PC-9 (cell line): ENCODE data around the gene NMRAL1. TPM values are rescaled to one million over a fixed set of nuclear protein-coding genes. Genes with fewer than 3 reads are reported as not detected.

Source experiments
- BruUV-seq: library from RNA; stranded (reverse); fragments of 400-500 nt; replicated peaks from 2 replicates; lab custom pipeline; 2021; lab: Mats Ljungman, UMichigan
- CTCF ChIA-PET: fragments of 300-600 bp; sonication (Branson Sonifier 250); formaldehyde crosslinking; loops from one replicate; lab custom pipeline; 2022; ENCODE audit warnings: antibody characterized with exemption; lab: Charles Lee
- POLR2A ChIA-PET: fragments of 300-600 bp; sonication (Branson Sonifier 250); formaldehyde crosslinking; loops from one replicate; lab custom pipeline; 2022; ENCODE audit warnings: antibody characterized with exemption; ENCODE audit not compliant: unreplicated experiment; lab: Charles Lee
- DNase-seq, 2 experiments: peaks; one replicate each; pipeline versions ENCODE4 v3.0.0 to v3.0.0-alpha.2; 2015 to 2022; ENCODE audit warnings: mixed read lengths in 1 of 2
- H2AFZ ChIP-seq: fragments of 200-600 bp; sonication (generic); 2 replicates; pipeline ENCODE4 v1.8.1; 2017; ENCODE audit warnings: antibody characterized with exemption
- H3F3A ChIP-seq: fragments of 200-600 bp; sonication (generic); 2 replicates; pipeline ENCODE4 v1.8.1; 2017; ENCODE audit warnings: antibody characterized with exemption, mild to moderate bottlenecking, low read depth; ENCODE audit not compliant: insufficient read depth
- H3K27ac ChIP-seq: fragments of 200-600 bp; sonication (generic); 2 replicates; pipeline ENCODE4 v1.6.1; 2016; ENCODE audit warnings: mixed run types
- H3K27me3 ChIP-seq: fragments of 200-600 bp; sonication (generic); 2 replicates; pipeline ENCODE4 v1.6.1; 2016; ENCODE audit warnings: low read depth, mixed run types; ENCODE audit not compliant: insufficient read depth
- H3K36me3 ChIP-seq: fragments of 200-600 bp; sonication (generic); 2 replicates; pipeline ENCODE4 v1.6.1; 2016; ENCODE audit warnings: low read depth, mixed run types
- H3K4me1 ChIP-seq: fragments of 200-600 bp; sonication (generic); replicated peaks from 2 replicates; pipeline ENCODE4 v1.6.1; 2016; ENCODE audit warnings: mixed run types; ENCODE audit not compliant: insufficient read depth
- H3K4me2 ChIP-seq: fragments of 200-600 bp; sonication (generic); 2 replicates; pipeline ENCODE4 v1.6.1; 2017; ENCODE audit warnings: mixed run types
- H3K4me3 ChIP-seq: fragments of 200-600 bp; sonication (generic); 2 replicates; pipeline ENCODE4 v1.6.1; 2016; ENCODE audit warnings: mixed run types
- H3K79me2 ChIP-seq: fragments of 200-600 bp; sonication (generic); 2 replicates; pipeline ENCODE4 v1.6.1; 2017; ENCODE audit warnings: low read depth, mixed run types
- H3K9me2 ChIP-seq: fragments of 200-600 bp; sonication (generic); 2 replicates; pipeline ENCODE4 v1.8.1; 2017; ENCODE audit warnings: mild to moderate bottlenecking; ENCODE audit not compliant: insufficient read depth
- H3K9me3 ChIP-seq: fragments of 200-600 bp; sonication (generic); 2 replicates; pipeline ENCODE4 v1.8.1; 2016; ENCODE audit warnings: low read depth; ENCODE audit not compliant: insufficient read depth
- H4K20me1 ChIP-seq: fragments of 200-600 bp; sonication (generic); 2 replicates; pipeline ENCODE4 v1.8.1; 2017; ENCODE audit not compliant: insufficient read depth
- EZH2 ChIP-seq: fragments of 200-600 bp; sonication (generic); IDR thresholded peaks from 2 replicates; pipeline ENCODE4 v1.8.0; 2017; ENCODE audit warnings: antibody characterized with exemption, low read depth
- intact Hi-C: fragments of 100-400 bp; cut with micrococcal nuclease; formaldehyde crosslinking; loops from one replicate; pipeline ENCODE4 v1.10.0; 2022; ENCODE audit not compliant: unreplicated experiment
- total RNA-seq: library from RNA; stranded (reverse); gene quantifications from 2 replicates; pipeline ENCODE4 v1.2.3, GENCODE V29; 2021
- TF ChIP-seq, protein P1 (sequence below): fragments of 200-600 bp; sonication (generic); conservative IDR thresholded peaks from 2 replicates; pipeline ENCODE4 v1.6.1; 2017; ENCODE audit warnings: mixed run types, antibody characterized with exemption, mild to moderate bottlenecking, moderate library complexity

The NMRAL1 gene
- total RNA-seq, 1 experiment from 2014 or later: 118 TPM

DNA sequence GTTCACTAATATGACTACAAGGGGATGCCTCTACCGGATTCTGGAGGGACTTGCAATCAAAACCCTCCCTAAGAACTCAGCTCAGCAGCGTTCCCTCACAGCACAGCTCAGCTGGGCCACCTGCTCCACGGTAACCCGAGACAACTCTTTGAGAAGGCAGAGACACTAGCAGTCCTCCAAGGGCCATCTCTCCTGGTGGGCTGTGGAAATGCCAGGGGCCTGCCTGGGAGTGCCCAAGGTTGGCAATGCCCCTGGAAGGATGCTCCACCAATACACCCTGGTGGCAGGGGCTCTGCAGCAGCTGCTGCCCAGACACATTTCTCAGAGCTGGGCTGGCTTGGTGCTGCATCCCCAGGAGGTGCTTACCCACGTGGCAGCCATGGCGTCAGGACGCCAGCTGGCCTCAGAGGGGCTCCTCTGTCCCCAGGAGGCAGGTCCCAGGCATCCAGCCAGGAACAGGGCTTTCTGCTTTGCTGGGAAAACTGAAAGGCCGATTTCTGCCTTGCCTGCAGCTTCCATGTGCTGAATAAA is 47.7 kb upstream of the NMRAL1 start:
- no peaks in the 10 kb centered on the region for H3K4me1 ChIP-seq
- no TSS peak for BruUV-seq
- no peaks in the 10 kb centered on the region for H3K9me2 ChIP-seq
- H3K36me3 ChIP-seq: no peaks in the 10 kb centered on the region
- no peak overlapping the region for H3K27ac ChIP-seq
- ChIA-PET CTCF (no interaction called here), POLR2A (interaction anchor here (0.6 kb wide), 1 partner anchor 23 kb away, joined by 3 read pairs; no protein-coding TSS in a partner anchor)
- no peaks in the 10 kb centered on the region; the same call in 1 of the 2 replicates for H4K20me1 ChIP-seq
- TF ChIP-seq, protein P1, sequence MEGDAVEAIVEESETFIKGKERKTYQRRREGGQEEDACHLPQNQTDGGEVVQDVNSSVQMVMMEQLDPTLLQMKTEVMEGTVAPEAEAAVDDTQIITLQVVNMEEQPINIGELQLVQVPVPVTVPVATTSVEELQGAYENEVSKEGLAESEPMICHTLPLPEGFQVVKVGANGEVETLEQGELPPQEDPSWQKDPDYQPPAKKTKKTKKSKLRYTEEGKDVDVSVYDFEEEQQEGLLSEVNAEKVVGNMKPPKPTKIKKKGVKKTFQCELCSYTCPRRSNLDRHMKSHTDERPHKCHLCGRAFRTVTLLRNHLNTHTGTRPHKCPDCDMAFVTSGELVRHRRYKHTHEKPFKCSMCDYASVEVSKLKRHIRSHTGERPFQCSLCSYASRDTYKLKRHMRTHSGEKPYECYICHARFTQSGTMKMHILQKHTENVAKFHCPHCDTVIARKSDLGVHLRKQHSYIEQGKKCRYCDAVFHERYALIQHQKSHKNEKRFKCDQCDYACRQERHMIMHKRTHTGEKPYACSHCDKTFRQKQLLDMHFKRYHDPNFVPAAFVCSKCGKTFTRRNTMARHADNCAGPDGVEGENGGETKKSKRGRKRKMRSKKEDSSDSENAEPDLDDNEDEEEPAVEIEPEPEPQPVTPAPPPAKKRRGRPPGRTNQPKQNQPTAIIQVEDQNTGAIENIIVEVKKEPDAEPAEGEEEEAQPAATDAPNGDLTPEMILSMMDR: no peak
- TF ChIP-seq EZH2: no peak
- DNase-seq: no peak
- no peaks in the 10 kb centered on the region for H3K79me2 ChIP-seq
- peaks cover 4% of the 10 kb centered on the region; the same call in 1 of the 2 replicates for H3F3A ChIP-seq
- H3K9me3 ChIP-seq: no peaks in the 10 kb centered on the region
- H2AFZ ChIP-seq: no peak overlapping the region
- no peak overlapping the region for H3K4me3 ChIP-seq
- no peak overlapping the region for H3K4me2 ChIP-seq
- intact Hi-C loops: no loop called here
- H3K27me3 ChIP-seq: no peaks in the 10 kb centered on the region

DNA sequence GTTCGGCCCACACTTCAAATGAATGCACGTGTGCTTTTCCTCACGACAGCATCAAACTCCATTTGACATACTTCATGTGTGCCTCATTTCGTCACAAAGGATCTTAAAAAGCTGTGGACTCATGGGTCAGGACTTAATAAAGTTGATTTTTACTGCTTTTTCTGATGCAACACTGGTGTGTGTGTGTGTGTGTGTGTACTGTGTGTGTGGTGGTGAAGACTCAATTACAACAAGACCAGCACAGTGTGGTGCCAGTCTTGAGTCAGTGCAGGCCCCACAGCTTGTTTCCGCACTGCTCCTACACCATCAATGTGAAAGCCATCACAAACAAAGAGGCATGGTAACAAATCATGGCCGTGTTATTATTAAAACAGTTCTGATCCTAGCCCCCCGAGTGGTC is 46.5 kb upstream of the NMRAL1 start:
- H3K9me3 ChIP-seq: no peaks in the 10 kb centered on the region
- H3K79me2 ChIP-seq: no peaks in the 10 kb centered on the region
- no peaks in the 10 kb centered on the region for H3K9me2 ChIP-seq
- no peak overlapping the region for H3K4me2 ChIP-seq
- POLR2A ChIA-PET: no interaction called here
- no peaks in the 10 kb centered on the region for H3K27me3 ChIP-seq
- intact Hi-C loops: no loop called here
- no peak for TF ChIP-seq EZH2
- TF ChIP-seq, protein P1: no peak
- peaks cover 4% of the 10 kb centered on the region; the same call in 1 of the 2 replicates for H3F3A ChIP-seq
- BruUV-seq: no TSS peak
- no peaks in the 10 kb centered on the region for H3K4me1 ChIP-seq
- H4K20me1 ChIP-seq: no peaks in the 10 kb centered on the region; the same call in 1 of the 2 replicates
- no peaks in the 10 kb centered on the region for H3K36me3 ChIP-seq
- H3K27ac ChIP-seq: no peak overlapping the region
- CTCF ChIA-PET: no interaction called here
- H2AFZ ChIP-seq: no peak overlapping the region
- no peak overlapping the region for H3K4me3 ChIP-seq
- DNase-seq: no peak

DNA sequence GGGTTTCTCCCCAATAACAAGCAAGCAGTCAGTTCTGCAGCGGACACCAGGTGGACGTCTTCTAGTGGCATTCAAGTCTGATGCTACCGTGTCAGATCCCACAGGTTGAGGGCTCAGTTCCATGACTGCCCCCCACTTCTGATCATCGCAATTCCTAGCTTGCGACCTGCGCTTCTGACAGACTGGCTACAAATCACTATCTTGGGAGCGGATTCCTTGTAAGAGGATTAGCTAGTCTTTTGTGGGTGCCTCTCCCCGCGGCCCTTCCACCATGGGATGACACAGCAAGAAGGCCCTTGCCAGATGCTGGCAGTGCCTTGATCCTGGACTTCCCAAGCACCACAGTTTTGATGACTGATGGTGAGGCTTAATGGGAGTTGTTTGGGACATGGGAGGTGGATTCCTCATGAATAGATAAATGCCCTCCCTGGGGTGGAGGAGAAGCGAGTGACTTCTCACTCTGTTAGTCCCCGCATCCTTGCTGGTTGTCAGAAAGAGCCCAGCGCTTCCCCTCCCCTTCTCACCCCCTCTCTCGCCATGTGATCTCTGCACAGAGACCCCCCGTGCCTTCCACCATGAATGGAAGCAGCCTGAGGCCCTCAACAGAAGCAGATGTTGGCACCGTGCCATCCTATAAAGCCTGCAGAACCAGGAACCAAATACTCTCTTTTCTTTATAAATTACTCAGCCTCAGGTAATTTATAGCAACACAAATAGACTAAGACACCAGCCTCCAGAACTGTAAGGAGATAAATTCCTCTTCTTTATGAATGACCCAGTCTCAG is 45.0 kb upstream of the NMRAL1 start:
- no peak overlapping the region for H2AFZ ChIP-seq
- no peak overlapping the region for H3K27ac ChIP-seq
- H3F3A ChIP-seq: peaks cover 4% of the 10 kb centered on the region; the same call in 1 of the 2 replicates
- H3K4me1 ChIP-seq: no peaks in the 10 kb centered on the region
- H3K4me2 ChIP-seq: no peak overlapping the region
- intact Hi-C loops: no loop called here
- H3K9me3 ChIP-seq: no peaks in the 10 kb centered on the region
- no peaks in the 10 kb centered on the region; the same call in 1 of the 2 replicates for H4K20me1 ChIP-seq
- CTCF ChIA-PET: no interaction called here
- no peaks in the 10 kb centered on the region for H3K27me3 ChIP-seq
- BruUV-seq: no TSS peak
- H3K4me3 ChIP-seq: no peak overlapping the region
- no peak for DNase-seq
- no peaks in the 10 kb centered on the region for H3K9me2 ChIP-seq
- POLR2A ChIA-PET: no interaction called here
- no peaks in the 10 kb centered on the region for H3K36me3 ChIP-seq
- TF ChIP-seq EZH2: no peak
- TF ChIP-seq, protein P1: no peak
- no peaks in the 10 kb centered on the region for H3K79me2 ChIP-seq
